Stimulated activated naive CD4-positive, alpha-beta T cell (primary cell): ENCODE data around the gene ME1.
"Not testable (repeated sequence)": the region's sequence is repeated elsewhere in the genome, so short reads cannot be mapped to it uniquely, and the experiment has no call there.

Source experiments
- DNase-seq, 6 experiments: peaks; one replicate each; lab custom pipeline; 2025; lab: John Stamatoyannopoulos, UW

ME1 gene

DNA sequence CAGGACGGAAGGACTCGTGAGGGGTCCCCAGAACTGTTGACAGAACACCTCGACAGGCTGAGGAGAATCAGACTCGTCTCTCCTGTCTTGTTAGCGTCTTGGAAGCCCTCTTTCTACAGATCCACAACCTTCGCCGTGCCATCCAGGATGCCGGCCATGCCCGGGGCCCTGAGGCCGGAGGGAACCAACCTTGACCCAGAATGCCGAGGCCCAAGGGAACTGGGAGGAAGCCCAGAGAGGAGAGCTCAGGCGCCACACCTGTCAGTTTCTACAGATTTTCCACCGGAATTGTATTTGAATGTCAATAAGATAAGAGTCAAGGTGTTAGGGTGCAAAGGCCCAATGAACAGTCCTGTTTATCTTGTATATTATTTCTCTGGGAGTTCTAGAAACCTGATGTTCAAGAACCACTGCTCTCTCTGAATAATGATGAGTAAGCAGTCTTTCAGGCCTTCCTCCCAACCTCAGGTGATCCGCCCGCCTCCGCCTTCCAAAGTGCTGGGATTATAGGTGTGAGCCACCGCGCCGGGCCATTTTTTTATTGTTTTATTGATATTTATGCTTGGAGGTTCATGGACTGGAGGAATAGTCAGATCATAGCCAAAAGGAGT lies 799 bp upstream of the ME1 start:
- DNase-seq, result no peak

- DNase-seq, result no peak
Measured at GRCh38 chr6:83429857-83430610, 817 bp downstream of the ME1 start.

DNA sequence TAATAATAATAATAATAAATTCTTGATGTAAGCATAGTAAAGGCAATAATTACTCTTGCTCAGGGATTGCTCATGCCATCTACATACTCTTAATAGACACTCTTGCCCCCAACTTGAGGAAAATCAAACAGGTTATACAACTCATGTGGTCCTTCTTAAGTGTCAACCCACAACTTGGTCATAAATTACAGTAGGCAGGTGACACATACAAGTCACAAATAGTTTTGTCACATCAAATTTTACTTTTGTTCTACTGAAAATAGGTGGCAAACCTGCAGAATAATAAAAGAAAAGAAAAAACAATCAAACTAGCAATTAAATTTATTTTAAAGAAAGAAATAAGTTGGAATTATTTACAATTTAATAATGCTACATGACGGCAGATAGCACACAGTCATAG lies 1.6 kb downstream of the ME1 start:
- no peak for DNase-seq

- no peak for DNase-seq
Measured at GRCh38 chr6:83424392-83425018, 6.3 kb downstream of the ME1 start.

- DNase-seq, result no peak
Measured at GRCh38 chr6:83417880-83418663, 12.8 kb downstream of the ME1 start.

- DNase-seq, result no peak
Measured at GRCh38 chr6:83413068-83413467, 17.8 kb downstream of the ME1 start.

GRCh38 chr6:83411731-83412130 lies 19.1 kb downstream of the ME1 start:
- no peak for DNase-seq

- DNase-seq, result no peak
Measured at GRCh38 chr6:83403191-83403590, 27.7 kb downstream of the ME1 start.

DNA sequence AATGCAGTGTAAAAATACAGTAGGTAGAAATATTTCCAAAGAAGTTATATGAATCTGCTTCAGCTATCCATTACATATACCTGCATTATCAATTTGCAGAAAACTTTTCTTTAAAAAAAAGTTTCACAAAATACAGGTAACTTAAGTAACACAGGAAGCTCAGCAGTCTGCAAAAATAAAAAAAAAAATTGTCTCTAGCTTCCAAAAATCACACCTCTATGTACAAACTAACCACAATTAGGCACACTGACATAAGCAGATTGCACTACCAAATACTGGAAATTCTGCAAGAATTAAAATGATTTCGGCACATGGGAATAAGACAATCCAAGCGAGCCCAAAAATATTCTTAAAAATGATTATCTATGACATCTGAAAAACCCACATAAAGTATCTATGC lies 41.2 kb downstream of the ME1 start:
- DNase-seq, result no peak

DNA sequence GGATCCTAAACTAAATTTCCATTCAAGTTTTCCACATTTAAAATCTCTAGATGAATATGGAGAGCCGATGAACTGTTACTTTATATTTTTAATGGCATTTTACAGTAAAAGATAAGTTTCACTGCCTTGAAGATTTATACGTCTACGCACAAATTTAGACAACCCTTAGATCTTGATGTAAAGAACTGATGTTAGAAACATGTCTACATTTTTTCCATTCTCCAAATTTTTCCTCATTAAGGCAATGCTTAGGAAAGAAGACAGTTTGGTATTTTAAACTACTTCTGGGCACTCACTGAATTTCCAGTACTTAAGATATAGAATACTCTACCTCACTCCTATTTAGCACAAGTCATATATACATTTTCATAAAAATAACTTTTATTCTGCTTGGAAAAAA lies 45.4 kb downstream of the ME1 start:
- no peak for DNase-seq

- DNase-seq, result no peak
Measured at GRCh38 chr6:83384751-83385150, 46.1 kb downstream of the ME1 start.

- DNase-seq, result no peak
Measured at GRCh38 chr6:83381949-83382348, 48.9 kb downstream of the ME1 start.

DNA sequence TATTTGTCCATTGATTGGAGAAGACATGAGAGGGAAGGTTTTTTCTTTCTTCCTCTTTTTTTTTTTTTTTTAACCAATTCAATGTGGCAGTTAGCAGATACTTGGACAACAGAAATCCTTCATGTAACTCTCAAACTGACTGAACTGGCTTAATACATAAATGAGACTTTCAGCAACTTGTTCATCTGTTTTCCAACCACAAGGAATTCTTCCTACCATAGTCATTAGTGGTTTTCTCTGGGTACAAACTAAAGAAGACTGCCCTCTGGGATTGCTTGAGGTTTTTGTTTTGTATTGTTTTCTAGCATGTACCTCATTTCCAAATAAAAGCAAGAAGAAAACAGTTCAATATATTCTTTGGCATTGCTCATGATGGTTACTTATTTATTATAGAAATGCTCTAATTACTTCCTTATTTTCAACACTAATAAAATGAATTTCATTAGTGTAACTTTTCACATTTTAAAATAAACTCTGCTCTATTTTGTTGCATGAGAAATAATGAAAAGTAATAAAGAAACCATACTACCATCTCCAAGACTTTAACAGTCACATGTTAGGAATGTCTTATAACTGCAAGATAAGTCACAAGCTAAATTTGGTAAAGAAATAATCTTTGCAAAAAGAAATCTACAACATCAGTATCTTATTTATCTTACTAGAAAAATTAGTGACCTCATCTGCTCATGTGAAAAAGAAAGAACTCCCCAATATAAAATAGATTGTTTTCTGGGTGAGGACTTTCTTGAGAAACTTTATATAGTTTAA lies 52.0 kb downstream of the ME1 start:
- DNase-seq, result no peak

DNA sequence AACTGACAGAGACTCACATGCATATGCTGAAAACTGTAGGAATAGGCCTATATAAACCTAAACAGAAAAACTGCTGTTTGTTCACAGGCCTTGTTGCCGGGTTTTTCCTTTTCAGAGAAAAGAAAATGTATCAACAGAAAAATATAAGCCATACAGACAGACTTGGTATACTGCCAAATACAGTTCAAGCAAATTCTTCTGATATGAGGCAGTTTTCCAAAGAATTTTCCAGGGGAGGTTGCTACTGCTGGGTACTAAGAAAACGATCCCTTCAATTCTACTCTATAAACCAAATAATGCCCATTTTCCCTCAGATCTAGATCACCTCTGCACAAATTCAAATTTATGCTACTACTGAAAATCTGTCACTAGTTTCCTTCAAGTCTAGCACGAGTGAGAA lies 59.4 kb downstream of the ME1 start:
- no peak for DNase-seq

- DNase-seq, result no peak
Measured at GRCh38 chr6:83370567-83370966, 60.3 kb downstream of the ME1 start.

GRCh38 chr6:83369692-83370091 lies 61.2 kb downstream of the ME1 start:
- DNase-seq, result no peak

GRCh38 chr6:83368577-83368976 lies 62.3 kb downstream of the ME1 start:
- no peak for DNase-seq

DNA sequence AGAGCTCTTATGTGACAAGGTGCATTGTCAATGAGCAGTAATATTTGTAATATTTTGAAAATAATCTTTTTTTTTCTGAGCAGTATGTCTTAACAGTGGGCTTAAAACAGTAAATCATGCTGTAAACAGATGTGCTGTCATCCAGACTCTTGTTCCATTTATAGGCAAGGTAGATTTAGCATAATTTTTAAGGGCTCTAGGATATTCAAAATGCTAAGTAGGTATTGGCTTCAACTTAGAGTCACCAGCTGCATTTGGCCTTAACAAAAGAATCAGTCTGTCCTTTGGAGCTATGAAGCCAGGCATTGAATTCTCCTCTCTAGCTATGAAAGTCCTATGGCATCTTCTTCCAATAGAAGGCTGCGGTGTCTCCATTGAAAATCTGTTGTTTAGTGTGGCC lies 63.7 kb downstream of the ME1 start:
- DNase-seq, result no peak

GRCh38 chr6:83365931-83366330 lies 64.9 kb downstream of the ME1 start:
- no peak for DNase-seq

GRCh38 chr6:83362349-83362748 lies 68.5 kb downstream of the ME1 start:
- DNase-seq, result not testable (repeated sequence)

GRCh38 chr6:83359638-83360037 lies 71.2 kb downstream of the ME1 start:
- DNase-seq, result no peak

- DNase-seq, result no peak
Measured at GRCh38 chr6:83354747-83355146, 76.1 kb downstream of the ME1 start.
